Measurements from ENCODE around the gene FUT8.

FUT8 gene

GRCh38 chr14:65575389-65575788 is 162.9 kb downstream of the FUT8 start:
- Histone ChIP-seq H3K4me1 (ENCODE audit: insufficient read depth, poor library complexity, severe bottlenecking) (no peaks in the 10 kb centered on the region), H3K9me3 (ENCODE audit: severe bottlenecking) (no peaks in the 10 kb centered on the region), H3K27ac (ENCODE audit: poor library complexity, severe bottlenecking) (no peak overlapping the region), H3K36me3 (ENCODE audit: low read depth) (no peaks in the 10 kb centered on the region), H3K4me3 (ENCODE audit: severe bottlenecking) (no peak overlapping the region), H3K27me3 (ENCODE audit: insufficient read depth, poor library complexity, severe bottlenecking) (no peaks in the 10 kb centered on the region)
- no peak for DNase-seq (ENCODE audit: low spot score)
- no peak for TF ChIP-seq CTCF (IDR thresholded peaks at IDR 0.05; ENCODE audit: poor library complexity, severe bottlenecking)
- no peak for ATAC-seq (ENCODE audit: low read depth)

- TF ChIP-seq CTCF (IDR thresholded peaks at IDR 0.05; ENCODE audit: poor library complexity, severe bottlenecking): no peak
- Histone ChIP-seq H3K9me3 (ENCODE audit: severe bottlenecking) (no peaks in the 10 kb centered on the region), H3K27me3 (ENCODE audit: insufficient read depth, poor library complexity, severe bottlenecking) (no peaks in the 10 kb centered on the region), H3K27ac (ENCODE audit: poor library complexity, severe bottlenecking) (no peak overlapping the region), H3K4me3 (ENCODE audit: severe bottlenecking) (no peak overlapping the region), H3K4me1 (ENCODE audit: insufficient read depth, poor library complexity, severe bottlenecking) (no peaks in the 10 kb centered on the region), H3K36me3 (ENCODE audit: low read depth) (no peaks in the 10 kb centered on the region)
- DNase-seq (ENCODE audit: low spot score) (no peak), ATAC-seq (ENCODE audit: low read depth) (no peak)
Observed at GRCh38 chr14:65580973-65581372, 168.4 kb downstream of the FUT8 start.

- no peaks in the 10 kb centered on the region for H3K36me3 ChIP-seq (ENCODE audit: low read depth)
- ATAC-seq (ENCODE audit: low read depth) (no peak), DNase-seq (ENCODE audit: low spot score) (no peak)
- no peak for TF ChIP-seq CTCF (IDR thresholded peaks at IDR 0.05; ENCODE audit: poor library complexity, severe bottlenecking)
- H3K9me3 ChIP-seq (ENCODE audit: severe bottlenecking): no peaks in the 10 kb centered on the region
- H3K27ac ChIP-seq (ENCODE audit: poor library complexity, severe bottlenecking): no peak overlapping the region
- H3K4me1 ChIP-seq (ENCODE audit: insufficient read depth, poor library complexity, severe bottlenecking): no peaks in the 10 kb centered on the region
- H3K4me3 ChIP-seq (ENCODE audit: severe bottlenecking): no peak overlapping the region
- H3K27me3 ChIP-seq (ENCODE audit: insufficient read depth, poor library complexity, severe bottlenecking): no peaks in the 10 kb centered on the region
Observed at GRCh38 chr14:65581378-65581777, 168.8 kb downstream of the FUT8 start.

- DNase-seq (ENCODE audit: low spot score) (no peak), ATAC-seq (ENCODE audit: low read depth) (no peak)
- no peak overlapping the region for H3K4me3 ChIP-seq (ENCODE audit: severe bottlenecking)
- H3K36me3 ChIP-seq (ENCODE audit: low read depth): no peaks in the 10 kb centered on the region
- no peaks in the 10 kb centered on the region for H3K27me3 ChIP-seq (ENCODE audit: insufficient read depth, poor library complexity, severe bottlenecking)
- TF ChIP-seq CTCF (IDR thresholded peaks at IDR 0.05; ENCODE audit: poor library complexity, severe bottlenecking): no peak
- H3K27ac ChIP-seq (ENCODE audit: poor library complexity, severe bottlenecking): no peak overlapping the region
- H3K9me3 ChIP-seq (ENCODE audit: severe bottlenecking): no peaks in the 10 kb centered on the region
- H3K4me1 ChIP-seq (ENCODE audit: insufficient read depth, poor library complexity, severe bottlenecking): no peaks in the 10 kb centered on the region
Observed at GRCh38 chr14:65581799-65582198, 169.3 kb downstream of the FUT8 start.

- Histone ChIP-seq H3K27me3 (ENCODE audit: insufficient read depth, poor library complexity, severe bottlenecking) (no peaks in the 10 kb centered on the region), H3K27ac (ENCODE audit: poor library complexity, severe bottlenecking) (no peak overlapping the region), H3K9me3 (ENCODE audit: severe bottlenecking) (no peaks in the 10 kb centered on the region), H3K4me1 (ENCODE audit: insufficient read depth, poor library complexity, severe bottlenecking) (no peaks in the 10 kb centered on the region), H3K4me3 (ENCODE audit: severe bottlenecking) (no peak overlapping the region), H3K36me3 (ENCODE audit: low read depth) (no peaks in the 10 kb centered on the region)
- ATAC-seq (ENCODE audit: low read depth) (no peak), DNase-seq (ENCODE audit: low spot score) (no peak)
- TF ChIP-seq CTCF (IDR thresholded peaks at IDR 0.05; ENCODE audit: poor library complexity, severe bottlenecking): no peak
Observed at GRCh38 chr14:65585216-65585615, 172.7 kb downstream of the FUT8 start.

All from RWPE2 (cell line).